Thoracic aorta (tissue), 2 donors: ENCODE measurements around the gene MAP1LC3A. TPM values are rescaled to one million over a fixed set of nuclear protein-coding genes. Genes with fewer than 3 reads are reported as not detected.

Experiments used
- ATAC-seq: fragments of 150-250 bp; one replicate; pipeline ENCODE4 v1.8.0; 2017; ENCODE audit warnings: low read depth; ENCODE audit not compliant: insufficient number of reproducible peaks, low FRiP score
- DNase-seq: peaks from one replicate; pipeline ENCODE4 v3.0.0-alpha.2; 2020; ENCODE audit warnings: low spot score
- H3K27ac ChIP-seq, 2 donors: fragments of 200-600 bp; sonication (generic); 1 replicate in 1 of 2; 2 replicates in 1 of 2; pipeline ENCODE4 v1.5.1; 2016; ENCODE audit warnings: mild to moderate bottlenecking in 2 of 2, moderate library complexity in 2 of 2
- H3K27me3 ChIP-seq: fragments of 200-600 bp; sonication (generic); replicated peaks from 2 replicates; pipeline ENCODE4 v1.6.0; 2016; ENCODE audit warnings: mild to moderate bottlenecking; ENCODE audit not compliant: insufficient read depth
- H3K36me3 ChIP-seq: fragments of 200-600 bp; sonication (generic); one replicate; pipeline ENCODE4 v1.5.1; 2016
- H3K4me1 ChIP-seq, 2 donors: fragments of 200-600 bp; sonication (generic); 1 replicate in 1 of 2; 2 replicates in 1 of 2; pipeline versions ENCODE4 v1.5.1 to v1.6.0; 2016; ENCODE audit warnings: low read depth in 2 of 2, mild to moderate bottlenecking in 1 of 2; ENCODE audit not compliant: control insufficient read depth in 1 of 2
- H3K4me3 ChIP-seq: fragments of 200-600 bp; sonication (generic); 2 replicates; pipeline ENCODE4 v1.5.1; 2016; ENCODE audit warnings: mild to moderate bottlenecking
- H3K9me3 ChIP-seq: fragments of 200-600 bp; sonication (generic); 2 replicates; pipeline ENCODE4 v1.5.1; 2016
- CTCF ChIP-seq: fragments of 200-600 bp; sonication (generic); IDR thresholded peaks from one replicate; pipeline ENCODE4 v1.5.1; 2019; ENCODE audit warnings: antibody characterized with exemption
- total RNA-seq, 2 donors: library from RNA; depleted of rRNA; stranded (reverse); fragments of >200 nt; gene quantifications; one replicate each; pipeline versions ENCODE4 v1.1.0 to v1.2.3, GENCODE V29; 2016

Gene MAP1LC3A
- total RNA-seq, 2 donors from 2014 or later, result 39.2 to 79.6 TPM

GRCh38 chr20:34553366-34553867 is 5.1 kb upstream of the MAP1LC3A start:
- no peaks in the 10 kb centered on the region for H3K9me3 ChIP-seq
- no peaks in the 10 kb centered on the region for H3K27me3 ChIP-seq
- DNase-seq, result no peak
- peaks cover 0 to 15% of the 10 kb centered on the region in 2 donors for H3K4me1 ChIP-seq
- H3K36me3 ChIP-seq, result no peaks in the 10 kb centered on the region
- H3K4me3 ChIP-seq, result no peak overlapping the region
- no peak for ATAC-seq
- TF ChIP-seq CTCF, result no peak
- no peak overlapping the region for H3K27ac ChIP-seq

- no peak for DNase-seq
- H3K27me3 ChIP-seq, result no peaks in the 10 kb centered on the region
- no peaks in the 10 kb centered on the region for H3K36me3 ChIP-seq
- no peak for TF ChIP-seq CTCF
- peaks cover 0 to 15% of the 10 kb centered on the region in 2 donors for H3K4me1 ChIP-seq
- peak overlapping the region; percentile 98 to 99 for H3K27ac ChIP-seq
- no peaks in the 10 kb centered on the region for H3K9me3 ChIP-seq
- peak overlapping the region; percentile 90 for H3K4me3 ChIP-seq
- ATAC-seq, result no peak
Measured at GRCh38 chr20:34557936-34558319, 590 bp upstream of the MAP1LC3A start.

GRCh38 chr20:34559311-34560140 is 1.0 kb downstream of the MAP1LC3A start:
- no peaks in the 10 kb centered on the region for H3K27me3 ChIP-seq
- ATAC-seq (no peak), DNase-seq (no peak)
- peaks cover 0 to 5% of the 10 kb centered on the region in 2 donors for H3K4me1 ChIP-seq
- no peaks in the 10 kb centered on the region for H3K36me3 ChIP-seq
- peak; percentile 12 for TF ChIP-seq CTCF
- peak overlapping the region; percentile 98 to 99 for H3K27ac ChIP-seq
- no peaks in the 10 kb centered on the region for H3K9me3 ChIP-seq
- H3K4me3 ChIP-seq, result peak overlapping the region; percentile 90

GRCh38 chr20:34560141-34560523 is 1.6 kb downstream of the MAP1LC3A start:
- Histone ChIP-seq H3K4me1 (peaks cover 0 to 5% of the 10 kb centered on the region in 2 donors), H3K9me3 (no peaks in the 10 kb centered on the region), H3K36me3 (no peaks in the 10 kb centered on the region), H3K4me3 (no peak overlapping the region), H3K27ac (no peak overlapping the region), H3K27me3 (no peaks in the 10 kb centered on the region)
- ATAC-seq, result no peak
- TF ChIP-seq CTCF, result no peak
- DNase-seq, result no peak

GRCh38 chr20:34560614-34561013 is 2.1 kb downstream of the MAP1LC3A start:
- no peak overlapping the region for H3K4me3 ChIP-seq
- H3K27me3 ChIP-seq, result no peaks in the 10 kb centered on the region
- DNase-seq, result no peak
- H3K36me3 ChIP-seq, result no peaks in the 10 kb centered on the region
- peaks cover 0 to 5% of the 10 kb centered on the region in 2 donors for H3K4me1 ChIP-seq
- no peaks in the 10 kb centered on the region for H3K9me3 ChIP-seq
- no peak for ATAC-seq
- H3K27ac ChIP-seq, result no peak overlapping the region
- TF ChIP-seq CTCF, result no peak
